Measurements from ENCODE around the gene ATP1B3. TPM values are rescaled to one million over a fixed set of nuclear protein-coding genes. Genes with fewer than 3 reads are reported as not detected.
"Not testable (repeated sequence)": the region's sequence is repeated elsewhere in the genome, so short reads cannot be mapped to it uniquely, and the experiment has no call there.

Gene ATP1B3
- total RNA-seq, 1 experiment from 2014 or later = 78.6 TPM

DNA sequence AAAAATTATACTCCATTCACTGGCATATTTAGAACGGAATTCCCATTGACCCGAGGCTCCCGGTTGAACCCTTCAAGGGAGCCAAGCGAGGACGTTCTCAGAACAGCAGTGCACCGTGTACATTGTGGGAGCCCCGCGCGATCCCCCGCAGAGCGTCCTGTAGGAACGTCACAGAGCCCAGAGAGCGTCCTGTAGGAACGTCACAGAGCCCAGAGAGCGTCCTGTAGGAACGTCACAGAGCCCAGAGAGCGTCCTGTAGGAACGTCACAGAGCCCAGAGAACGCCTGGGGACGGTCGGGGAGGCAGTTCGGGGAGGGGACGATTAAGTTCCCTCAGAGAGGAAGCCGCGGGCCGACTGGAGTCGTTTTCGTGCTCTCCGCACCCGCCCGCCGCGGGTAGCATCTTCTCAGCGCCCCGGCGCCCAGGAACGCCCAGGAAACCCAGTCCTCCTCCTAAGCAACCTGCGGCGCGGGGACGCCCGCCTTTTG is 506 bp upstream of the ATP1B3 start:
- Histone ChIP-seq H3K4me3 (ENCODE audit: insufficient read depth, low read depth, low read length) (peak overlapping the region; percentile 90), H3K27me3 (ENCODE audit: control insufficient read depth, insufficient read depth, low read length) (no peaks in the 10 kb centered on the region; the same call in 1 of the 2 replicates), H3K36me3 (replicated peaks; ENCODE audit: control insufficient read depth, insufficient read depth, low read length) (no peaks in the 10 kb centered on the region; the same call in 1 of the 2 replicates)
- DNase-seq = peak; percentile 36

DNA sequence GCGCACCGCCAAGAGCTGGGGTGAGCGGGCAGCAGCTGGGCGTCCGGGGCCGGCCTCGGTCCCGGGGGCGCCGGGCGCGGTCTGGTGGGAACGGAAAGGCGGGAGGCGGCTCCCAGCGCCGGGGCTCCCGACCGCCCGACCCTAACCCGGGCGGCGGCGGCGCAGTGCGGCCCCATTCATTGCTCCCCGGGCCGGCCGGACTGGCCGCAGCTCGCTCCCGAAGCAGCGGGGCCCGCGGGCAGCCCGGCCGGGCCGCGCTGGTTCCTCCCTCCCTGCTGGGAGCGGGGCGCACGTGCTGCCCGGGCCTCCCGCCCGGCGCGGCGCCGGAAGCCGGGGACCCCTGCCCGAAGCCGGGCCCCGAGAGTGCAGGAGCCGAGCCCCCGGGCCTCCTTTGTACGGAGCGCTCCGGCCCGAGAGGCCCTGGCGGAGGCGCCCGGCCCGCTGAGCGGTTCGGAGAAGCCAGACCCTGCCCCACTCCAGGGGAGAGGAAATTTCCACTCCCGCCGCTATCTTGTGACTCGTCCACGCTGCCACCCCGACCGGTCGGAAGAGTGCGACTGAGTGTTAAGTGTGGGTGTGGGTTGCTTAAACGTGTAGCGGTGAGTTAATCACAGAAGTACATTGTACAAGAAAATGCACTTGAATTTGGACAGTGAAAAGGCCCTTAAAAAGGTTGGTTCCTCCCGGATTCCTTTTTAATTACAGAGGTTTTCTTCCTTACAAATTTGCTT is 613 bp downstream of the ATP1B3 start:
- H3K36me3 ChIP-seq (replicated peaks; ENCODE audit: control insufficient read depth, insufficient read depth, low read length) = no peaks in the 10 kb centered on the region; the same call in 1 of the 2 replicates
- H3K4me3 ChIP-seq (ENCODE audit: insufficient read depth, low read depth, low read length) = peak overlapping the region; percentile 90
- H3K27me3 ChIP-seq (ENCODE audit: control insufficient read depth, insufficient read depth, low read length) = no peaks in the 10 kb centered on the region; the same call in 1 of the 2 replicates
- DNase-seq = peak; percentile 80

DNA sequence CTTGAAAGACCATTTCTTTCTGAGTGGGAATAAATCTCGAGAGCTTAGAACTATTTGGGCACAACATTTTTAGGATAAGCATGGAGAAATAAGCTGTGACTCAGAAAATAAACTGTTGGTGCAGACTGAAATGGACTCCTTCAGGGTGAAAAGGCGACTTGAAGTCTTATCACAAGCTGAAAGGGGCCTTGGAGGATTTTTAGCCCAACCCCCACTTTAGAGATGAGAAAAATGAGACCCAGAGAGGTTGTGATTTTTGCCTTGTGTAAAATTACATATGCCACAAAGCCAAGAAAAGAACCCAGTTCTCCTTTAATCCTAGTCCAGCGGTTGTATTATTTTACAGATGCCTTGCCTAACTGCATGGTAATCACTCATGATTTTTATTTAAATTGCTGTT is 1.5 kb downstream of the ATP1B3 start:
- Histone ChIP-seq H3K36me3 (replicated peaks; ENCODE audit: control insufficient read depth, insufficient read depth, low read length) (peaks cover under 1% of the 10 kb centered on the region; the same call in 1 of the 2 replicates), H3K4me3 (ENCODE audit: insufficient read depth, low read depth, low read length) (peak overlapping the region; percentile 90), H3K27me3 (ENCODE audit: control insufficient read depth, insufficient read depth, low read length) (no peaks in the 10 kb centered on the region; the same call in 1 of the 2 replicates)
- DNase-seq = peak; percentile 32

DNA sequence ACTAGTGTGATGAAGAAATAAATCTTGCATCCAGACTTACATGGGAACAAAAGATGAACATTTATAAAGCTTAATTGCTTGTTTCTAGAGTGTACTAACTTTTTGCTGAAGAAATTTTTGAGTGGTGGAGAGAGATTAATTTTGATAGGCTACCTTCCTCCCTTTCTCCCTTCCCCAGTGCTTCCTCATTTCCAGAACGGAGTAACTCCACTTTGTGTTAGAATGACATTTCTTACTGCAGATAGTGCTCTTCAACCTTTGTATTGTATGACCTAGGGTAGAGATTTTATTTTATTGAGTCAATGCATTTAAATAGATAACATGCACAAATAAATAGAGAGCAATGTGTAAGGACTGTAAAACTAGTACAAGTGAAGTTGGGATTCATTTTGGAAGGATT is 1.9 kb downstream of the ATP1B3 start:
- H3K36me3 ChIP-seq (replicated peaks; ENCODE audit: control insufficient read depth, insufficient read depth, low read length) = peaks cover 1% of the 10 kb centered on the region; the same call in 1 of the 2 replicates
- no peaks in the 10 kb centered on the region; the same call in 1 of the 2 replicates for H3K27me3 ChIP-seq (ENCODE audit: control insufficient read depth, insufficient read depth, low read length)
- H3K4me3 ChIP-seq (ENCODE audit: insufficient read depth, low read depth, low read length) = peak overlapping the region; percentile 90
- no peak for DNase-seq

DNA sequence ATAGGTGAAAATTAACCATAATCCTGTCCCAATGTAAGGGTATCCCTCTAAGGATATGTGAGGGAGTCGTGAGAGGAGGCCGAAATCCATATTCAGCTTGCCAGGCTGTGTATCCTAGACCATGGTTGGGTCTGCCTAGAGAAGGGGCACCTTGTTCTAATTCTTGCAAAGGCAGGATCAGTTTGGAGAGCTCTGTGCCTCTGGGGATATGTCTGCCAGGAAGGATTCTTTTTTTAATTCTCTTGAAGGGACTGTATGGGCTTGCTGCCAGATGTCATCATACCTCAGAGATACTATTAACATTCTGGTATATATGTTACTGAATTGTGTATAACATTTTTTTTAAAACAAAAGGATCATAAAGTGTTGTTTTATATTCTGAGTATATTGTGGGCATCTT is 2.4 kb downstream of the ATP1B3 start:
- Histone ChIP-seq H3K4me3 (ENCODE audit: insufficient read depth, low read depth, low read length) (no peak overlapping the region), H3K27me3 (ENCODE audit: control insufficient read depth, insufficient read depth, low read length) (no peaks in the 10 kb centered on the region; the same call in 1 of the 2 replicates)

DNA sequence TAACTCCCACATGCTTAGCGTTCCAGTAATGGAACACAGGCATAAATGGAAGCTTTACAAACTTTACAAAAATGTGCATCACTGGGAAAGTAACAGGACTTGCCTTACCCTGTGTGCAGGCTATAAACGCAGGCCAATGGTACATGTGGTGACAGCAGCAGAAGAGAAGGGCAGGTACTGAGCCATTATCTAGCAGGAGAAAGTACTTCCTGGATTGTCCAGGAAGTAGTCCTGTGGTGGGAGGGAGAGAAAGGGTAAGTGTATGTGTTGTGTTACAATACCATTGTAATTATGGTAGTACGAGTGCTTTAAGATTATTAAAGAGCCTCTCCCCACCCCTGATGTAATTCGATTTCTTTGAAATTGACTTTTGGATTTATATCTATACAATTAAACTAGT is 5.3 kb downstream of the ATP1B3 start:
- Histone ChIP-seq H3K27me3 (ENCODE audit: control insufficient read depth, insufficient read depth, low read length) (no peaks in the 10 kb centered on the region), H3K36me3 (replicated peaks; ENCODE audit: control insufficient read depth, insufficient read depth, low read length) (peaks cover 5% of the 10 kb centered on the region), H3K4me3 (ENCODE audit: insufficient read depth, low read depth, low read length) (no peak overlapping the region)
- no peak for DNase-seq

More for the DNA sequence above, 2.4 kb downstream of the ATP1B3 start:
- peaks cover 1% of the 10 kb centered on the region; the same call in 1 of the 2 replicates for H3K36me3 ChIP-seq (replicated peaks; ENCODE audit: control insufficient read depth, insufficient read depth, low read length)
- DNase-seq = no peak

DNA sequence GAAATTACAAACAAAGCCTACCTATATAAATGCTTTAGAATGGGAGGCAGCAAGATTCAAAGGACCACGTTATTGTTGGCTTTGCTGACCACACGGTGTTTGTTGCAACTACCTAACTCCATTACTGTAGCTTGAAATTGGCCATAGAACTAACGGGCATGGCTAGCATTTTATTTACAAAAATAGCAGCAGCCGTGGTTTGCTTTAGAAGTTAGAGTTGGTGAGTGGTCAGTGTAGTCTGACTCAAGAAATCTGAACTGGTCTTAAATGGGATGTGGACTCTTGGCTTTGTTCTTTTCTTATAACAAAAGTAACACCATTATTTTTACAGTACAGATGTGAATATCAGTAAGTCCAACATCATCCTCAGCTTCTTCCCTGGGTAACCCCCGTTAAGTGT is 10.6 kb downstream of the ATP1B3 start:
- H3K27me3 ChIP-seq (ENCODE audit: control insufficient read depth, insufficient read depth, low read length) = no peaks in the 10 kb centered on the region
- DNase-seq = no peak
- no peak overlapping the region for H3K4me3 ChIP-seq (ENCODE audit: insufficient read depth, low read depth, low read length)
- H3K36me3 ChIP-seq (replicated peaks; ENCODE audit: control insufficient read depth, insufficient read depth, low read length) = peaks cover 5% of the 10 kb centered on the region

DNA sequence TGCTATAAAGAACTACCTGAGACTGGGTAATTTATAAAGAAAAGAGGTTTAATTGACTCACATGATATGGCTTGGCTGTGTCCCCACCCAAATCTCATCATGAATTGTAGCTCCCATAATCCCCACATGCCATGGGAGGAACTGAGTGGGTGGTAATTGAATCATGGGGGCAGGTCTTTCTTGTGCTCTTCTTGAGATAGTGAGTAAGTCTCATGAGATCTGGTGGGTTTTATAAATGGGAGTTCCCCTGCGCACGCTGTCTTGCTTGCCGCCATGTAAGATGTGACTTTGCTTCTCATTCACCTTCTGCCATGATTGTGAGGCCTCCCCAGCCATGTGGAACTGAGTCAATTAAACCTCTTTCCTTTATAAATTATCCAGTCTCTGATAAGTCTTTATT is 12.1 kb downstream of the ATP1B3 start:
- DNase-seq; H3K36me3 ChIP-seq (replicated peaks; ENCODE audit: control insufficient read depth, insufficient read depth, low read length): not testable (repeated sequence)

DNA sequence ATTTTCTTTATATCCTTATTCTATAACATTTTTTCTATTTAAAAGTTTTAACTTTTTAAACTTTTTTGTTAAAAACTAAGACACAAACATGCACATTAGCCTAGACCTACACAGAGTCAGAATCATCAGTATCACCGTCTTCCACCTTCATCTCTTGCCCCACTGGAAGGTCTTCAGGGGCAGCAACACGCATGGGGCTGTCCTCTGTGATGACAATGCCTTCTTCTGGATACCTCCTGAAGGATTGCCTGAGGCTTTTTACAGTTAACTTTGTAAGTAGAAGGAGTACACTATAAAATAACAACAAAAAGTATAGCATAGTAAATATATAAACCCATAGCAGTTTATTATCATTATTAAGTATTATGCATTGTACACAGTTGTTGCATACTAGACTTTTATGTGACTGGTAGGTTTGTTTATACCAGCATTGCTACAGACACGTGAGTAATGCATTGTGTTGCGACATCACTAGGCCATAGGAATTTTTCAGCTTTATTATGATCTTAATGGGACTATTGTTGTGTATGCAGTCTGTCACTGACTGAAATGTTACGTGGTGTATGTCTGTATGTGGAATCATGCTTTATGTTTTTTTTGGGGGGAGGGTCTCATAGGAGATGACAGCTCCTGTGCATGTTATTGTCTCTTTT is 18.2 kb downstream of the ATP1B3 start:
- Histone ChIP-seq H3K27me3 (ENCODE audit: control insufficient read depth, insufficient read depth, low read length) (no peaks in the 10 kb centered on the region), H3K36me3 (replicated peaks; ENCODE audit: control insufficient read depth, insufficient read depth, low read length) (peaks cover 3% of the 10 kb centered on the region), H3K4me3 (ENCODE audit: insufficient read depth, low read depth, low read length) (no peak overlapping the region)
- no peak for DNase-seq

More for the DNA sequence above, 12.1 kb downstream of the ATP1B3 start:
- not testable (repeated sequence) for H3K27me3 ChIP-seq (ENCODE audit: control insufficient read depth, insufficient read depth, low read length); H3K4me3 ChIP-seq (ENCODE audit: insufficient read depth, low read depth, low read length)

DNA sequence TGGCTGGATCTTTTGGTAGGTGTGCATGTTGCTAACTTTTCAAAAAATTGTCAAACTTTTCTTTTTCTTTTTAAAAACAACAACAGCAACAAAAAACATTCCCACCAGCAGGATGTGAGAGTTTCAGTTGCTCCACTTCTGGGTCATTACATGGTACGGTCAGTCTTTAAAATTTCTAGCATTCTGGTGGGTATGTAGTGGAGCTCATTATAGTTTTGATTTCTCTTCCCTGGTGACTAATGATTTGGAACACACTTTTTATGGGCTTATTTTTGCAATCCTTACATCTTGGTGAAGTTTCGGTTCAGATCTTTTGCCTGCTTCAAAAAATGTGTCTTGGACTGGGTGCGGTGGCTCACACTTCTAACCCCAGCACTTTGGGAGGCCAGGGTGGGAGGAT is 19.3 kb downstream of the ATP1B3 start:
- H3K36me3 ChIP-seq (replicated peaks; ENCODE audit: control insufficient read depth, insufficient read depth, low read length) = peaks cover 6% of the 10 kb centered on the region
- no peak overlapping the region for H3K4me3 ChIP-seq (ENCODE audit: insufficient read depth, low read depth, low read length)
- no peaks in the 10 kb centered on the region for H3K27me3 ChIP-seq (ENCODE audit: control insufficient read depth, insufficient read depth, low read length)
- DNase-seq = no peak

DNA sequence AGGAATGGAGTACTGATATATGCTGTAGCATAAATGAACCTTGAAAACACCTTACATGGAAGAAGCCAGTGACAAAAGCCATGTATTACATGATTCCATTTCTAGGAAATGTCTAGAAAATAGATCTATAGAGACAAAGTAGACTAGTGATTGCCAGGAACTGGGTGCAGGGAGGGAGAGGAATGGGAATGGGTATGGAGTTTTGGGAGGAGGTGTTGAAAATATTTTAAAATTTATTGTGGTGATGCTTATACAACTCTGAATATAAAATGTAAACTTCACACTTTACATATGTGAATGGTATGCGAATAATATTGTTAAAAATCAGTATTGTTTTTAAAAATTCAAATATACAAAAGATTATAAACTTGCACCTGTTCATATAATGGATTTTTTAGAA is 22.5 kb downstream of the ATP1B3 start:
- Histone ChIP-seq H3K27me3 (ENCODE audit: control insufficient read depth, insufficient read depth, low read length) (no peaks in the 10 kb centered on the region), H3K4me3 (ENCODE audit: insufficient read depth, low read depth, low read length) (no peak overlapping the region), H3K36me3 (replicated peaks; ENCODE audit: control insufficient read depth, insufficient read depth, low read length) (peaks cover 7% of the 10 kb centered on the region)
- DNase-seq = no peak

DNA sequence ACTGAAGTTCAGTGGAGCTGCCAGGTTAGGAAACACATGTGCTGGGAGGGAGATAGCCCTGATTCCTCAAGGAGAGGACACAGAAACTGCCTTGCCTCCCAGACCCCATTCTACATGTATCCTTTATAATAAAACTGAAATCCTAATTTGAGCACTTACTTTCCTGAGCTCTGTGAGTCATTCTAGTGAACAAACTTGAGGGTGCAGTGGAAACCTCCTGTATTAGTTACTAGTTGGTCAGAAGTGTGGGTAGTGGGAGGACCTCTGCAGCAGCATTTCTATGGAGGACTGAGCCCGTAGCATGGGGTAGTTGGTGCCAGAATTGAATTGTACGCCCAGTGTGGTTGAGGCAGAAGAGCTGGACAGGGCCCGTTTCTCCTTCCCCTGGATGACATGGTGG is 23.9 kb downstream of the ATP1B3 start:
- Histone ChIP-seq H3K36me3 (replicated peaks; ENCODE audit: control insufficient read depth, insufficient read depth, low read length) (peaks cover 7% of the 10 kb centered on the region), H3K27me3 (ENCODE audit: control insufficient read depth, insufficient read depth, low read length) (no peaks in the 10 kb centered on the region), H3K4me3 (ENCODE audit: insufficient read depth, low read depth, low read length) (no peak overlapping the region)
- no peak for DNase-seq

DNA sequence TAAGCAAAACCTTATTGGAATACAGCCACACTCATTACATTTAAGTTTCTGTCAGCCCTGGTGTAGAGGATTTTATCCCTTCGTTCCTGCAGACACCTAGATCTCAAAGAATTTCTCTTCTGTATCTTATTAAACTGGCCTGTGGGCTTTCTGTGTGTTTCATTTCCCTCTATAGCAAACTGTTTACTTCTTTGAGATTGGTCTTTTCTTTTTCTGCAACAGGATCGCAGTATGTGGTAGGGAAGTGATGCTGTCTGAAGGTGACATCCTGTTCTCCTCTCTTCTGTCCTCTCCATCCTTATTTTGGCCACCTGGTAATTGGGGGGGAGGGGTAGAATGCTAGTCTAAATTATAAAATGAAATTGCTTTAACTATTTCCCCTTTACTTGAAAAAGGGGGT is 25.5 kb downstream of the ATP1B3 start:
- Histone ChIP-seq H3K4me3 (ENCODE audit: insufficient read depth, low read depth, low read length) (no peak overlapping the region), H3K36me3 (replicated peaks; ENCODE audit: control insufficient read depth, insufficient read depth, low read length) (peaks cover 7% of the 10 kb centered on the region), H3K27me3 (ENCODE audit: control insufficient read depth, insufficient read depth, low read length) (no peaks in the 10 kb centered on the region)
- no peak for DNase-seq

DNA sequence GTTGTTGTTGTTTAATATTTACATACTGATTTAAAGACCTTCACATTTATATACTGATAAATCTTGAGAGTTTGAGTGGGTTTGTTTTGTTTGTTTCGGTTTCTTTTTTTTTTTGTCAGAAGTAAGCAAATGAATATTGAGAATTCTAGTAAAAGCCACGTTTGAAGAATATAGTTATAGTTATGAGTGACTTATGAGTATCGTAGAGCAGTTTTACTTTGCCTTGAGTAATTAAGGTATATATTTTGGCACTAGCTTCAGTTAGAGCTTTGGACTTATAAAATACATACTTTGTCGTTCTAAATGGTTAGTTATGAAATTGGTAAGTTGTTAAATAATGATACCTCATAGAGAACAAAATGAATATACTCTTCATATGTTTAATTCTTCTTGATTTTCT is 27.8 kb downstream of the ATP1B3 start:
- H3K4me3 ChIP-seq (ENCODE audit: insufficient read depth, low read depth, low read length) = no peak overlapping the region
- peaks cover 14% of the 10 kb centered on the region for H3K36me3 ChIP-seq (replicated peaks; ENCODE audit: control insufficient read depth, insufficient read depth, low read length)
- no peak for DNase-seq
- H3K27me3 ChIP-seq (ENCODE audit: control insufficient read depth, insufficient read depth, low read length) = no peaks in the 10 kb centered on the region

DNA sequence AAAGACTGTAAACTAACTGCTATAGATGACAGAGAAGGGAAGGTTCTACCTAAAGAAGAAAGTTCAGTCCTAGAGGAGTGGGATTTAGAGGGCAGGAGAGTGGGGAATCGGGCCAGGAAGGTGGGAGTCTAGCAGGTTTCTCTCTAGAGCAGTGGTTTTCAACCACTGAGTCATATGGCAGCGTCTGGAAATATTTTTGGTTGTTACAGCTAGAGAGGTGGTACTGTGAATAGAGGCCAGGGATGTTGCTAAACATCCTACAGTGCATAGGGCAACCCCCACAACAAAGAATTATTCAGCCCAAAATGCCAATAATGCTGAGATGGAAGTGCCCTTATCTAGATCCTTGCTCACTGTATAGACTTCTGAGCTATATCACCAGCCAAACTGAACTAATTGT is 28.7 kb downstream of the ATP1B3 start:
- no peaks in the 10 kb centered on the region for H3K27me3 ChIP-seq (ENCODE audit: control insufficient read depth, insufficient read depth, low read length)
- no peak overlapping the region for H3K4me3 ChIP-seq (ENCODE audit: insufficient read depth, low read depth, low read length)
- DNase-seq = no peak
- H3K36me3 ChIP-seq (replicated peaks; ENCODE audit: control insufficient read depth, insufficient read depth, low read length) = peaks cover 14% of the 10 kb centered on the region
